Suprapubic skin (tissue), 4 donors: Measurements from ENCODE around the gene AUTS2. TPM values are rescaled to one million over a fixed set of nuclear protein-coding genes. Genes with fewer than 3 reads are reported as not detected.
A peak's percentile ranks its signal among the peaks of the same experiment; 100 is the strongest.

Source experiments
- DNase-seq, 2 donors: peaks; one replicate each; pipeline ENCODE4 v3.0.0-alpha.2; 2019; ENCODE audit warnings: low spot score in 2 of 2
- H3K27ac ChIP-seq: fragments of 200-600 bp; sonication (generic); one replicate; pipeline ENCODE4 v1.5.1; 2019
- H3K27me3 ChIP-seq: fragments of 200-600 bp; sonication (generic); one replicate; pipeline ENCODE4 v1.5.1; 2019
- H3K36me3 ChIP-seq: fragments of 200-600 bp; sonication (generic); one replicate; pipeline ENCODE4 v1.5.1; 2019
- H3K4me1 ChIP-seq: fragments of 200-600 bp; sonication (generic); one replicate; pipeline ENCODE4 v1.5.1; 2019
- H3K4me3 ChIP-seq: fragments of 200-600 bp; sonication (generic); one replicate; pipeline ENCODE4 v1.5.1; 2019; ENCODE audit warnings: mild to moderate bottlenecking
- H3K9me3 ChIP-seq: fragments of 200-600 bp; sonication (generic); one replicate; pipeline ENCODE4 v1.5.1; 2019
- CTCF ChIP-seq, 2 donors: fragments of 200-600 bp in 1 of 2; fragments of 450-650 bp in 1 of 2; sonication (generic) in 1 of 2; IDR thresholded peaks; one replicate each; pipeline ENCODE4 v1.5.1; 2016 to 2019; ENCODE audit warnings: antibody characterized with exemption in 2 of 2, mild to moderate bottlenecking in 1 of 2, moderate library complexity in 1 of 2
- EP300 ChIP-seq: sonication (generic); formaldehyde crosslinking; IDR thresholded peaks from one replicate; pipeline ENCODE4 v1.6.1; 2017; ENCODE audit warnings: antibody characterized with exemption
- POLR2A ChIP-seq, 2 donors: fragments of 450-650 bp; IDR thresholded peaks; one replicate each; pipeline ENCODE4 v1.6.1; 2017; ENCODE audit warnings: antibody characterized with exemption in 2 of 2, mild to moderate bottlenecking in 2 of 2, moderate library complexity in 2 of 2
- POLR2AphosphoS5 ChIP-seq, 3 donors: sonication (generic); formaldehyde crosslinking; IDR thresholded peaks; one replicate each; pipeline ENCODE4 v1.6.1; 2017; ENCODE audit warnings: antibody characterized with exemption in 3 of 3
- WGBS: methylation state at CpG from one replicate; pipeline ENCODE4 v1.1.5; 2018; 5-methylcytosine and 5-hydroxymethylcytosine counted together
- total RNA-seq, 4 donors: library from RNA; depleted of rRNA; stranded (reverse); fragments of >200 nt; gene quantifications; one replicate each; pipeline ENCODE4 v1.1.0, GENCODE V29; 2016

Gene AUTS2
- total RNA-seq, 4 donors from 2014 or later, result 31.0 to 102 (median 56.4) TPM

- Histone ChIP-seq H3K27me3 (no peaks in the 10 kb centered on the region), H3K27ac (peak overlapping the region; percentile 41), H3K4me3 (no peak overlapping the region), H3K36me3 (no peaks in the 10 kb centered on the region), H3K9me3 (no peaks in the 10 kb centered on the region), H3K4me1 (peaks cover 35% of the 10 kb centered on the region)
- 62% methylated on average over 9 of the region's 9 CpGs for WGBS
- no peak for TF ChIP-seq EP300
- TF ChIP-seq POLR2AphosphoS5 (IDR thresholded peaks at IDR 0.05), result no peak
- no peak for DNase-seq
Measured at GRCh38 chr7:70717553-70718329, 1119.5 kb downstream of the AUTS2 start.

GRCh38 chr7:70719125-70719524 is 1120.8 kb downstream of the AUTS2 start:
- Histone ChIP-seq H3K27me3 (no peaks in the 10 kb centered on the region), H3K27ac (no peak overlapping the region), H3K4me3 (no peak overlapping the region), H3K9me3 (no peaks in the 10 kb centered on the region), H3K36me3 (no peaks in the 10 kb centered on the region), H3K4me1 (peaks cover 25% of the 10 kb centered on the region)
- no peak for TF ChIP-seq POLR2AphosphoS5 (IDR thresholded peaks at IDR 0.05)
- no peak for TF ChIP-seq POLR2A (IDR thresholded peaks at IDR 0.05)
- TF ChIP-seq EP300, result no peak
- no peak for TF ChIP-seq CTCF (IDR thresholded peaks at IDR 0.05)
- no peak for DNase-seq
- 86% methylated on average over 7 of the region's 7 CpGs for WGBS

GRCh38 chr7:70720191-70720873 is 1122.1 kb downstream of the AUTS2 start:
- H3K4me1 ChIP-seq, result peaks cover 22% of the 10 kb centered on the region
- H3K9me3 ChIP-seq, result no peaks in the 10 kb centered on the region
- H3K4me3 ChIP-seq, result no peak overlapping the region
- no peaks in the 10 kb centered on the region for H3K27me3 ChIP-seq
- WGBS, result 49% methylated on average over 7 of the region's 7 CpGs
- no peaks in the 10 kb centered on the region for H3K36me3 ChIP-seq
- TF ChIP-seq POLR2A (IDR thresholded peaks at IDR 0.05) (no peak), CTCF (IDR thresholded peaks at IDR 0.05) (no peak), EP300 (no peak), POLR2AphosphoS5 (IDR thresholded peaks at IDR 0.05) (no peak)
- DNase-seq, result no peak
- peak overlapping the region; percentile 29 for H3K27ac ChIP-seq

- Histone ChIP-seq H3K36me3 (no peaks in the 10 kb centered on the region), H3K4me1 (peaks cover 18% of the 10 kb centered on the region), H3K27me3 (no peaks in the 10 kb centered on the region), H3K4me3 (no peak overlapping the region), H3K27ac (no peak overlapping the region), H3K9me3 (no peaks in the 10 kb centered on the region)
- 89% methylated on average over 1 of the region's 1 CpG for WGBS
- TF ChIP-seq CTCF (IDR thresholded peaks at IDR 0.05), result no peak
- no peak for TF ChIP-seq EP300
- TF ChIP-seq POLR2A (IDR thresholded peaks at IDR 0.05), result no peak
- TF ChIP-seq POLR2AphosphoS5 (IDR thresholded peaks at IDR 0.05), result no peak
- no peak for DNase-seq
Measured at GRCh38 chr7:70721500-70721899, 1123.2 kb downstream of the AUTS2 start.

- no peak for TF ChIP-seq CTCF (IDR thresholded peaks at IDR 0.05)
- no peak for TF ChIP-seq POLR2AphosphoS5 (IDR thresholded peaks at IDR 0.05)
- no peak for TF ChIP-seq EP300
- TF ChIP-seq POLR2A (IDR thresholded peaks at IDR 0.05), result no peak
- no peak overlapping the region for H3K27ac ChIP-seq
- no peak for DNase-seq
- WGBS, result 69% methylated on average over 5 of the region's 5 CpGs
- H3K4me1 ChIP-seq, result peaks cover 17% of the 10 kb centered on the region
- no peaks in the 10 kb centered on the region for H3K9me3 ChIP-seq
- H3K36me3 ChIP-seq, result no peaks in the 10 kb centered on the region
- no peaks in the 10 kb centered on the region for H3K27me3 ChIP-seq
- no peak overlapping the region for H3K4me3 ChIP-seq
Measured at GRCh38 chr7:70723339-70723738, 1125.1 kb downstream of the AUTS2 start.
